Psoas muscle (tissue), 8 donors: Measurements from ENCODE around the gene MILR1. TPM values are rescaled to one million over a fixed set of nuclear protein-coding genes. Genes with fewer than 3 reads are reported as not detected.
A peak's percentile ranks its signal among the peaks of the same experiment; 100 is the strongest.
"Not testable (repeated sequence)": the region's sequence is repeated elsewhere in the genome, so short reads cannot be mapped to it uniquely, and the experiment has no call there.

Source experiments
- ATAC-seq, 4 donors: fragments of 200-7000 bp; cut with Tn5 transposase; one replicate each; pipeline ENCODE4 v1.9.1; 2020; ENCODE audit warnings: moderate library complexity in 3 of 4, mild to moderate bottlenecking in 2 of 4
- DNase-seq, 2 donors: peaks; one replicate each; pipeline ENCODE4 v3.0.0-alpha.2; 2020
- H3K27ac ChIP-seq: fragments of 200-600 bp; one replicate; pipeline ENCODE4 v1.8.0; 2022
- H3K27me3 ChIP-seq, 3 donors: fragments of 200-600 bp in 1 of 3; one replicate each; pipeline versions ENCODE4 v1.6.1 to v1.8.0; 2013 to 2022; ENCODE audit warnings: low read length in 2 of 3, mild to moderate bottlenecking in 2 of 3, moderate library complexity in 1 of 3; ENCODE audit not compliant: insufficient read depth in 3 of 3
- H3K36me3 ChIP-seq, 2 donors: fragments of 200-600 bp in 1 of 2; one replicate each; pipeline versions ENCODE4 v1.6.1 to v1.8.0; 2013 to 2022; ENCODE audit warnings: low read depth in 1 of 2, mild to moderate bottlenecking in 1 of 2, moderate library complexity in 1 of 2; ENCODE audit not compliant: insufficient read depth in 1 of 2
- H3K4me1 ChIP-seq: fragments of 200-600 bp; one replicate; pipeline ENCODE4 v1.8.0; 2022
- H3K4me3 ChIP-seq: fragments of 200-600 bp; one replicate; pipeline ENCODE4 v1.8.0; 2022; ENCODE audit warnings: mild to moderate bottlenecking
- H3K9me3 ChIP-seq: fragments of 200-600 bp; one replicate; pipeline ENCODE4 v1.8.0; 2022
- WGBS, 3 donors: extraction: QIAGEN DNeasy Blood & Tissue Kit; methylation state at CpG; one replicate each; pipeline versions ENCODE4 v1.1.6 to v1.1.7; 2013; 5-methylcytosine and 5-hydroxymethylcytosine counted together
- intact Hi-C, 2 donors: fragments of 100-400 bp; cut with DNase I; formaldehyde crosslinking; loops; one replicate each; pipeline versions ENCODE4 v1.11.0 to v1.14.2; 2022
- polyA plus RNA-seq, 3 donors: library from polyadenylated mRNA; stranded (reverse); fragments of 200-250 nt; gene quantifications; one replicate each; pipeline ENCODE4 v1.2.3, GENCODE V29; 2013
- total RNA-seq, 4 donors: library from RNA; stranded (reverse); fragmentation: NEBNext Ultra II Directional in 2 of 4; extraction: Animal tissue kit (Norgen Biotek cat#: 25700) in 2 of 4; gene quantifications; one replicate each; pipeline versions ENCODE4 v1.2.1 to v1.2.4, GENCODE V29; 2021 to 2023
- TF ChIP-seq, protein P1 (sequence below): fragments of 200-600 bp; IDR thresholded peaks from one replicate; pipeline ENCODE4 v1.8.0; 2022; ENCODE audit warnings: antibody characterized with exemption
- donor health status: healthy with polysubstance abuse.
- donor health status: DM: no; HTN: no; CAD: no; lungs with moderate emphysema.
- donor health status: Bipolar disorder and iron deficiency.
- donor health status: healthy.
- donor health status: DM: yes; HTN: yes; CAD: no.
- donor health status: DM: no; HTN: no; CAD: no.
- donor health status: DM: no; HTN: no; CAD: no.
- donor health status: DM: yes; HTN: yes; CAD: no.

Gene MILR1
- total and polyA plus RNA-seq, 7 donors, result 0.61 to 1.3 (median 1.1) TPM

DNA sequence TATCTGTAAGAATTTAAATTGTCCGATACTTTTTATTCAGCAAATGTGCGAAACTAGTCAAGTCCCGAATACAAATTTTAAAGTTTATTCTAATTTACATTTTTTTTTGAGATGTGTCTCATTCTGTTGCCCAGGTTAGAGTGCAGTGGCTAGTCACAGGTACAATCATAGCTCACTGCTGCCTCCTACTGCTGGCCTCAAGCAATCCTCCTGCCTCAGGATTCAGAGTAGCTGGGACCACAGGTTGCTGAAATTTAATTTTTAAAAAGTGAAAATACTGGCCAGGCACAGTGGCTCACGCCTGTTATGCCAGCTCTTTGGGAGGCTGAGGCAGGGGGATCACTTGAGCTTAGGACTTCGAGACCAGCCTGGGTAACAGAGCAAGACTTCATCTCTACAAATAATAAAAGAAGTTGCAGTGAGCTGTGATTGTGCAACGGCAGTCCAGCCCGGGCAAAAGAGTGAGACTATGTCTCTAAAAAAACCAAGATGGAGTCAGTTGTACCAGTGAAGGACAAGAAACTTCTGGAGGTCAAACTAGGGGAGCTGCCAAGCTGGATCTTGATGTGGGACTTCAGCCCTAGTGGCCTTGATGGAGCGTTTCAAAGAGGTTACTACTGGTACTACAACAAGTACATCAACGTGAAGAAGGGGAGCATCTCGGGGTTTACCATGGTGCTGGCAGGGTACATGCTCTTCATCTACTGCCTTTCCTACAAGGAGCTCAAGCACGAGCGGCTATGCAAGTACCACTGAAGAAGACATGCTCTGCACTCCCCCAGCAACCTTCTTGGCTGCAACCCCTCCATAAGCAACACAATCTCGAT, 42.3 kb downstream of the MILR1 start:
- Histone ChIP-seq H3K27ac (no peak overlapping the region), H3K9me3 (no peaks in the 10 kb centered on the region), H3K4me1 (peaks cover 19% of the 10 kb centered on the region), H3K27me3 (no peaks in the 10 kb centered on the region), H3K4me3 (no peak overlapping the region), H3K36me3 (peaks cover 0 to 72% of the 10 kb centered on the region in 2 donors)
- WGBS, 3 donors, result 87 to 92% (median 90%) methylated on average over 13 of the region's 13 CpGs
- peak in 2 of 4 donors; percentile 45 to 61 for ATAC-seq
- DNase-seq, result no peak
- intact Hi-C loops, result loop anchor here in 1 of 2 donors (1.0 kb wide), 1 partner anchor 71 kb away; no protein-coding TSS in a partner anchor
- TF ChIP-seq, protein P1, sequence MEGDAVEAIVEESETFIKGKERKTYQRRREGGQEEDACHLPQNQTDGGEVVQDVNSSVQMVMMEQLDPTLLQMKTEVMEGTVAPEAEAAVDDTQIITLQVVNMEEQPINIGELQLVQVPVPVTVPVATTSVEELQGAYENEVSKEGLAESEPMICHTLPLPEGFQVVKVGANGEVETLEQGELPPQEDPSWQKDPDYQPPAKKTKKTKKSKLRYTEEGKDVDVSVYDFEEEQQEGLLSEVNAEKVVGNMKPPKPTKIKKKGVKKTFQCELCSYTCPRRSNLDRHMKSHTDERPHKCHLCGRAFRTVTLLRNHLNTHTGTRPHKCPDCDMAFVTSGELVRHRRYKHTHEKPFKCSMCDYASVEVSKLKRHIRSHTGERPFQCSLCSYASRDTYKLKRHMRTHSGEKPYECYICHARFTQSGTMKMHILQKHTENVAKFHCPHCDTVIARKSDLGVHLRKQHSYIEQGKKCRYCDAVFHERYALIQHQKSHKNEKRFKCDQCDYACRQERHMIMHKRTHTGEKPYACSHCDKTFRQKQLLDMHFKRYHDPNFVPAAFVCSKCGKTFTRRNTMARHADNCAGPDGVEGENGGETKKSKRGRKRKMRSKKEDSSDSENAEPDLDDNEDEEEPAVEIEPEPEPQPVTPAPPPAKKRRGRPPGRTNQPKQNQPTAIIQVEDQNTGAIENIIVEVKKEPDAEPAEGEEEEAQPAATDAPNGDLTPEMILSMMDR, result peak; percentile 43

GRCh38 chr17:64491994-64492393, 43.1 kb downstream of the MILR1 start:
- H3K4me3 ChIP-seq, result no peak overlapping the region
- no peaks in the 10 kb centered on the region for H3K27me3 ChIP-seq
- ATAC-seq (no peak), DNase-seq (no peak)
- peaks cover 0 to 65% of the 10 kb centered on the region in 2 donors for H3K36me3 ChIP-seq
- TF ChIP-seq, protein P1, result no peak
- H3K4me1 ChIP-seq, result peaks cover 19% of the 10 kb centered on the region
- WGBS, 3 donors, result 39 to 64% (median 44%) methylated on average over 3 of the region's 3 CpGs
- intact Hi-C loops, result loop anchor here in 1 of 2 donors (1.0 kb wide), 1 partner anchor 72 kb away; no protein-coding TSS in a partner anchor
- H3K9me3 ChIP-seq, result no peaks in the 10 kb centered on the region
- H3K27ac ChIP-seq, result no peak overlapping the region

DNA sequence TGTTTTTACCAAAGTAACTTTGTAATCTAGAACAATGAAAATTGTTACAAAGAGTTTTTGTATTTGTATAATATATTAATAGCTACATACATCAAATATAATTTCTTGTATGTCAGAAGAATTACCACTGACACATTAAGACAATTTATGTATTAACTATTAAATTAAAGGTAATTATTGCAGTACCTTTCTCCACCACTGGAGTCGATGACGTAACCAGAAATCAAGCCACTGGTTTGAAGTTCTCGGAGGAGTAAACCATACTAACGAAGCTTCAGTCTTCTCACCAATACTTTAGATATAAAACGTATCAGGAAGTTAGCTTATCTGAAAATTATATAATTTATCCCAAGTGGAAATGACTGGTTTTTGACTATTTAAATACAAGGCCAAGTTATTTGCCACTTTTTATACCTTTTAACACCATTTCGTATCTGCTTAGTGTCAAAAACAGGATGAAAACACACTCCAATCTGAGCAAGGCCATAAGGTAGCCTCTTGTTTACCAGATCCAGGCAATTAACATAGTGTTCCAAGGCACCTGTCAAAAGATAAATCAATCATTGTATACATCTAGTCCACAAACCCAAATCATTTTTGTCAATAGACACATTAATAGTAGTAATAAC, 43.7 kb downstream of the MILR1 start:
- DNase-seq (no peak), ATAC-seq (no peak)
- Histone ChIP-seq H3K36me3 (peaks cover 0 to 61% of the 10 kb centered on the region in 2 donors), H3K27me3 (no peaks in the 10 kb centered on the region), H3K27ac (no peak overlapping the region), H3K9me3 (no peaks in the 10 kb centered on the region), H3K4me3 (no peak overlapping the region), H3K4me1 (peaks cover 22% of the 10 kb centered on the region)
- intact Hi-C loops, result no loop called here
- TF ChIP-seq, protein P1, result peak; percentile 44
- WGBS, 3 donors, result 77 to 87% (median 82%) methylated on average over 6 of the region's 6 CpGs

- Histone ChIP-seq H3K4me1 (peaks cover 31% of the 10 kb centered on the region), H3K9me3 (no peaks in the 10 kb centered on the region), H3K36me3 (peaks cover 0 to 61% of the 10 kb centered on the region in 2 donors), H3K27me3 (no peaks in the 10 kb centered on the region), H3K27ac (no peak overlapping the region), H3K4me3 (no peak overlapping the region)
- no peak for ATAC-seq
- TF ChIP-seq, protein P1, result no peak
- 92 to 93% (median 92%) methylated on average over 2 of the region's 2 CpGs for WGBS, 3 donors
- DNase-seq, result no peak
- intact Hi-C loops, result no loop called here
Observed at GRCh38 chr17:64494121-64494520, 45.2 kb downstream of the MILR1 start.

DNA sequence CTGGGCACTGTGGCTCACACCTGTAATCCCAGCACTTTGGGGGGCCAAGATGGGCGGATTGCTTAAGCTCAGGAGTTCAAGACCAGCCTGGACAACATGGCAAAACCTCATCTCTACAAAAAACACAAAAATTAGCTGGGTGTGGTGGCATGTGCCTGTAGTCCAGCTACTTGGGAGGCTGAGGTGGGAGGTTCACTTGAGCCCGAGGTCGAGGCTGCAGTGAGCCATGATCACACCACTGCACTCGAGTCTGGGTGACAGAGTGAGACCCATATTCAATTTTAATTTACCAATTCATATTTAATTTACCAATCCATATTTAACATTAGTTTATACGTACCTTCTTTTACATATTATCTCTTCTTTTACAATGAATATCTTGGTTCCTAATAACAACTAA, 46.4 kb downstream of the MILR1 start:
- peaks cover 7 to 61% of the 10 kb centered on the region in 2 donors for H3K36me3 ChIP-seq
- peak overlapping the region; percentile 76 for H3K4me3 ChIP-seq
- not testable (repeated sequence) for H3K27ac ChIP-seq

More for the DNA sequence above, 46.4 kb downstream of the MILR1 start:
- ATAC-seq, intact Hi-C loops, H3K27me3 ChIP-seq, DNase-seq, H3K9me3 ChIP-seq: not testable (repeated sequence)
- H3K4me1 ChIP-seq, result peaks cover 31% of the 10 kb centered on the region
- WGBS, 3 donors, result 85 to 90% (median 90%) methylated on average over 5 of the region's 5 CpGs
